Heart left ventricle (tissue), 16 donors: ENCODE results near the gene PDE3A. TPM values are rescaled to one million over a fixed set of nuclear protein-coding genes. Genes with fewer than 3 reads are reported as not detected.

Experiments
- ATAC-seq, 4 donors: fragments of 200-7000 bp; cut with Tn5 transposase; one replicate each; pipeline ENCODE4 v1.9.1; 2020 to 2022; ENCODE audit warnings: moderate library complexity in 4 of 4, mild to moderate bottlenecking in 3 of 4, moderate number of reproducible peaks in 1 of 4
- DNase-seq, 5 donors: peaks; one replicate each; pipeline ENCODE4 v3.0.0-alpha.2; 2020
- H3K27ac ChIP-seq, 12 donors: fragments of 200-600 bp; sonication (generic) in 4 of 12; one replicate each; pipeline versions ENCODE4 v1.5.0 to v1.8.0; 2016 to 2022; ENCODE audit warnings: mild to moderate bottlenecking in 2 of 12
- H3K27me3 ChIP-seq, 9 donors: fragments of 200-600 bp; sonication (generic) in 2 of 9; one replicate each; pipeline versions ENCODE4 v1.5.1 to v1.8.0; 2016 to 2022; ENCODE audit warnings: mild to moderate bottlenecking in 3 of 9
- H3K36me3 ChIP-seq, 9 donors: fragments of 200-600 bp; sonication (generic) in 2 of 9; one replicate each; pipeline versions ENCODE4 v1.5.0 to v1.8.0; 2018 to 2022; ENCODE audit warnings: mild to moderate bottlenecking in 2 of 9
- H3K4me1 ChIP-seq, 12 donors: fragments of 200-600 bp; sonication (generic) in 4 of 12; one replicate each; pipeline versions ENCODE4 v1.5.0 to v1.8.0; 2016 to 2022; ENCODE audit warnings: mild to moderate bottlenecking in 3 of 12
- H3K4me3 ChIP-seq, 12 donors: fragments of 200-600 bp; sonication (generic) in 4 of 12; one replicate each; pipeline versions ENCODE4 v1.5.0 to v1.8.0; 2017 to 2022; ENCODE audit warnings: mild to moderate bottlenecking in 9 of 12, moderate library complexity in 4 of 12
- H3K9me3 ChIP-seq, 12 donors: fragments of 200-600 bp; sonication (generic) in 4 of 12; one replicate each; pipeline versions ENCODE4 v1.5.0 to v1.8.0; 2016 to 2022; ENCODE audit warnings: mild to moderate bottlenecking in 1 of 12
- CTCF ChIP-seq, 12 donors: fragments of 200-600 bp; sonication (generic) in 4 of 12; IDR thresholded peaks; one replicate each; pipeline versions ENCODE4 v1.5.0 to v1.8.0; 2018 to 2022; ENCODE audit warnings: antibody characterized with exemption in 12 of 12, mild to moderate bottlenecking in 5 of 12
- POLR2A ChIP-seq, 2 donors: fragments of 450-650 bp; IDR thresholded peaks; one replicate each; pipeline ENCODE4 v1.6.1; 2017; ENCODE audit warnings: antibody characterized with exemption in 2 of 2, mild to moderate bottlenecking in 2 of 2, moderate library complexity in 2 of 2
- WGBS, 4 donors: extraction: QIAGEN DNeasy Blood & Tissue Kit in 2 of 4; methylation state at CpG; one replicate each; pipeline versions ENCODE4 v1.1.5 to v1.1.7; 2013 to 2018; 5-methylcytosine and 5-hydroxymethylcytosine counted together
- intact Hi-C, 10 donors: fragments of 100-400 bp; cut with DNase I; formaldehyde crosslinking; loops; one replicate each; pipeline versions ENCODE4 v1.11.1 to v1.14.2; 2022
- polyA plus RNA-seq, 2 donors: library from polyadenylated mRNA; stranded (reverse); fragments of 200-250 nt; gene quantifications; one replicate each; pipeline ENCODE4 v1.2.3, GENCODE V29; 2013
- total RNA-seq, 9 donors: library from RNA; depleted of rRNA in 2 of 9; stranded (reverse); fragments of >200 nt in 2 of 9; fragmentation: NEBNext Ultra II Directional in 3 of 9; extraction: Animal tissue kit (Norgen Biotek cat#: 25700) in 3 of 9; gene quantifications; one replicate each; pipeline versions ENCODE4 v1.1.0 to v1.2.4, GENCODE V29; 2016 to 2023
- donor health status: ischemic (EF 13 %, LVEDD 7.1; RV severe dilation, severe dysfunction).
- donor health status: healthy with polysubstance abuse.
- donor health status: DM: no; HTN: yes; CAD: no.
- donor health status: DM: no; HTN: no; CAD: no.
- donor health status: ischemic (EF 25% LVEDD 6.9; RV normal size, moderate dysfunction).
- donor health status: ischemic (EF 25% LVEDD 5.7; RV mildly dilated, moderate dysfunction).
- donor health status: healthy.
- donor health status: DM: yes; HTN: yes; CAD: no.
- donor health status: ischemic (EF 35%, LVEDD 5.7; RV mildly dilated, moderate dysfunction).
- donor health status: nonischemic (EF 11% LVEDD 7.7; RV severe dilation, severe dysfunction).
- donor health status: DM: yes; HTN: yes; CAD: no.
- donor health status: PGD.
- donor health status: ischemic (EF 29% LVEDD 5.4; RV normal size, mild dysfunction).
- donor health status: nonischemic (EF 23%, LVEDD 6.1; RV moderate dilation, normal function).

Gene PDE3A
- total and polyA plus RNA-seq, 11 donors: 44.5 to 295 (median 183) TPM

- no peak overlapping the region for H3K27ac ChIP-seq
- intact Hi-C loops: loop anchor here in 3 of 10 donors (10.0 kb wide), 2 partner anchors 151 to 161 kb away; no protein-coding TSS in a partner anchor
- DNase-seq (no peak), ATAC-seq (peak in 3 of 4 donors; percentile 31 to 45 (median 39))
- WGBS, 4 donors: 65 to 76% (median 68%) methylated on average over 2 of the region's 2 CpGs
- H3K9me3 ChIP-seq: no peaks in the 10 kb centered on the region
- no peak overlapping the region for H3K4me3 ChIP-seq
- H3K4me1 ChIP-seq: peaks cover 0 to 15% (median 0%) of the 10 kb centered on the region in 12 donors
- no peaks in the 10 kb centered on the region for H3K27me3 ChIP-seq
- TF ChIP-seq POLR2A (IDR thresholded peaks at IDR 0.05): no peak
- no peak for TF ChIP-seq CTCF (IDR thresholded peaks at IDR 0.05)
- peaks cover 0 to 83% (median 13%) of the 10 kb centered on the region in 9 donors for H3K36me3 ChIP-seq
These were observed 275.5 kb downstream of the PDE3A start for GRCh38 chr12:20643822-20644221.

- H3K4me3 ChIP-seq: no peak overlapping the region
- TF ChIP-seq CTCF (IDR thresholded peaks at IDR 0.05) (peak in 11 of 12 donors; percentile 24 to 63 (median 47)), POLR2A (IDR thresholded peaks at IDR 0.05) (no peak)
- DNase-seq: no peak
- peak in 3 of 4 donors; percentile 25 to 56 (median 36) for ATAC-seq
- no peak overlapping the region for H3K27ac ChIP-seq
- H3K4me1 ChIP-seq: peaks cover 0 to 10% (median 0%) of the 10 kb centered on the region in 12 donors
- intact Hi-C loops: loop anchor here in 5 of 10 donors (5.0 to 10.0 kb wide), 3 partner anchors 148 to 158 kb away; no protein-coding TSS in a partner anchor
- no peaks in the 10 kb centered on the region for H3K9me3 ChIP-seq
- whole genome bisulfite sequencing, 4 donors: 65 to 75% (median 65%) methylated on average over 3 of the region's 3 CpGs
- H3K36me3 ChIP-seq: peaks cover 0 to 83% (median 13%) of the 10 kb centered on the region in 9 donors
- no peaks in the 10 kb centered on the region for H3K27me3 ChIP-seq
These were observed 278.0 kb downstream of the PDE3A start for GRCh38 chr12:20646239-20646827.

- no peaks in the 10 kb centered on the region for H3K9me3 ChIP-seq
- H3K27me3 ChIP-seq: no peaks in the 10 kb centered on the region
- TF ChIP-seq CTCF (IDR thresholded peaks at IDR 0.05) (no peak), POLR2A (IDR thresholded peaks at IDR 0.05) (no peak)
- no peak for DNase-seq
- no peak overlapping the region for H3K4me3 ChIP-seq
- WGBS, 4 donors: 72 to 80% (median 74%) methylated on average over 2 of the region's 2 CpGs
- peak in 1 of 4 donors; percentile 26 for ATAC-seq
- H3K27ac ChIP-seq: no peak overlapping the region
- peaks cover 0 to 19% (median 0%) of the 10 kb centered on the region in 12 donors for H3K4me1 ChIP-seq
- intact Hi-C loops: no loop called here
- H3K36me3 ChIP-seq: peaks cover 0 to 88% (median 25%) of the 10 kb centered on the region in 9 donors
These were observed 285.5 kb downstream of the PDE3A start for GRCh38 chr12:20653871-20654270.

- H3K4me3 ChIP-seq: no peak overlapping the region
- H3K9me3 ChIP-seq: peaks cover 0 to 13% (median 0%) of the 10 kb centered on the region in 12 donors
- H3K36me3 ChIP-seq: peaks cover 0 to 85% (median 31%) of the 10 kb centered on the region in 9 donors
- ATAC-seq: peak in 1 of 4 donors; percentile 15
- no peak for DNase-seq
- intact Hi-C loops: no loop called here
- WGBS, 4 donors: 22 to 33% (median 31%) methylated on average over 1 of the region's 1 CpG
- H3K27ac ChIP-seq: peak overlapping the region in 1 of 12 donors; percentile 15
- no peak for TF ChIP-seq CTCF (IDR thresholded peaks at IDR 0.05)
- no peak for TF ChIP-seq POLR2A (IDR thresholded peaks at IDR 0.05)
- no peaks in the 10 kb centered on the region for H3K27me3 ChIP-seq
- H3K4me1 ChIP-seq: peaks cover 0 to 19% (median 0%) of the 10 kb centered on the region in 12 donors
These were observed 288.3 kb downstream of the PDE3A start for GRCh38 chr12:20656600-20656999.
